HFF-Myc (cell line): ENCODE measurements around the gene LTBP2.
A peak's percentile ranks its signal among the peaks of the same experiment; 100 is the strongest.

Source experiments
- DNase-seq: peaks from one replicate; pipeline ENCODE4 v3.0.0-alpha.2; 2011; ENCODE audit warnings: low read depth; ENCODE audit errors: extremely low read depth
- H3K4me3 ChIP-seq: replicated peaks from 2 replicates; pipeline ENCODE4 v1.5.1; 2011; ENCODE audit warnings: low read depth, mild to moderate bottlenecking, control low read depth, low read length
- CTCF ChIP-seq: IDR thresholded peaks from 2 replicates; pipeline ENCODE4 v1.5.1; 2012; ENCODE audit warnings: mild to moderate bottlenecking, low read depth, low read length, control low read depth; ENCODE audit errors: missing control alignments

Gene LTBP2

GRCh38 chr14:74648601-74649000, 36.6 kb upstream of the LTBP2 start:
- no peak for TF ChIP-seq CTCF
- DNase-seq: no peak
- no peak overlapping the region for H3K4me3 ChIP-seq

DNA sequence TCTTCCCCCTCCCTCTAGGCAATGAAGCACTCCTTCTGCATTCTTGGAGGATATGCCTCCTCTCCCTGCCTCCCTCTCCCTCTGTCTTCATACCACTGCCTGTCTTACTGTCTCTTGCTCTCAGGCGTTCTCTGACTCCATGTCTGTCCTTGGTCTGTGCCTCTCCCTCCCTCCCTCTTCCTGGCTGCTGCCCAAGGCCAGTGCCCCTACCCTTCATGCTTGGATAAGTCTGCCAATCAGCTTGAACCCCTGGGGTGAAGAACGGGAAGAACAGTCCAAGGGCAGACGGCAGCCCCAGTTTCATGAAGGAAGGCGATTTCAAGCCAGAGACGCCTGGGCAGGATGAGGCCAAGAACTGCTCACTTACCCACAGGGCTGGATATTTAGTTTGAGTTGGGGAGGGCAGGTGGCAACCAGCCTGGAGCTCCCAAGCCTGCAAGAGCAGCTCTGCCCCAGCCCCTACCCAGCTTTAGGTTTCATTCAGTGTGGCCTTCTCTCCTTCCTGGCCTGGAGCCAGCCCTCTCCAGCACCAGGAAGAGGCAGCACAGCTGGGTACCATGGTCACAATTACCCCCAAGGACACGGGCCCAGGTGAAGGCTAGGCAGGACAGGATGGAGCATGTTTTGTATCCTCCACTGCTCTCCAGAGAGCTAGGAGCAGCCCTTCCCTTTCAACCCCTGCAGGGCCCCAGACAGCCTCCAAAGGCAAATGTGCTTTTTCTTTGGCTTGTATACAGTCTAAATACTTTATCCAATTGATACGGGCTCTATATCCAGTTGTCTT, 35.8 kb upstream of the LTBP2 start:
- no peak for DNase-seq
- no peak for TF ChIP-seq CTCF
- H3K4me3 ChIP-seq: no peak overlapping the region

GRCh38 chr14:74647061-74647677, 35.1 kb upstream of the LTBP2 start:
- no peak overlapping the region for H3K4me3 ChIP-seq
- no peak for TF ChIP-seq CTCF
- peak; percentile 57 for DNase-seq

- H3K4me3 ChIP-seq: no peak overlapping the region
- DNase-seq: no peak
- TF ChIP-seq CTCF: no peak
These were observed 33.9 kb upstream of the LTBP2 start for GRCh38 chr14:74645756-74646470.

DNA sequence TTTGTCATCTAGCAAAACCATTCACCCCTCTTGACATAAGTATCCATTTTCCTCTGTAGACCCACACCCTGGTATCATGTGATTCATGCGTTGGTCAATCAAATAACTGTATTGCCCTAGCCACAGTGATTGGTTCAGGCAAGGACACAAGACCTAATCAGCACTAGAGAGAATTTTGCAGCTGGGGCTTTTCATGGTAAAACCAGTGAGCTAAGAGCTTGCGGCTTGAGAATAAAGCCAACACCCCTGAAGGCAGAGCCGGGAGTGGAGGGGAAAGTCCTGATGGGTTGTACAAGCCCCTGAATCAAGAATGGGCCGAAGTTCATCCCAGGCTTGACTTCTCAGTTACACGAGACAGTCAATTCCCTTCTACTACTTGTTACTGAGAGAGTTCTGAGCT, 33.2 kb upstream of the LTBP2 start:
- TF ChIP-seq CTCF: no peak
- H3K4me3 ChIP-seq: no peak overlapping the region
- no peak for DNase-seq

GRCh38 chr14:74641601-74642391, 29.8 kb upstream of the LTBP2 start:
- no peak for TF ChIP-seq CTCF
- DNase-seq: no peak
- H3K4me3 ChIP-seq: no peak overlapping the region
